HT1080 (cell line): ENCODE results near the gene PCNT. TPM values are rescaled to one million over a fixed set of nuclear protein-coding genes. Genes with fewer than 3 reads are reported as not detected.
"Not testable (repeated sequence)": the region's sequence is repeated elsewhere in the genome, so short reads cannot be mapped to it uniquely, and the experiment has no call there.

Source experiments
- DNase-seq: peaks from one replicate; pipeline ENCODE4 v3.0.0-alpha.2; 2015; ENCODE audit warnings: low read depth
- total RNA-seq: library from RNA; depleted of rRNA; stranded (reverse); fragments of >200 nt; shearing (Covaris generic); gene quantifications from 2 replicates; pipeline ENCODE4 v1.2.3, GENCODE V29; 2014

Gene PCNT
- total RNA-seq, 1 experiment from 2014 or later: 30.1 TPM

GRCh38 chr21:46357335-46357604 lies 33.3 kb downstream of the PCNT start:
- no peak for DNase-seq

GRCh38 chr21:46357684-46358425 lies 33.9 kb downstream of the PCNT start:
- no peak for DNase-seq

- no peak for DNase-seq
Measured at GRCh38 chr21:46361176-46361575, 37.2 kb downstream of the PCNT start.

- DNase-seq: no peak
Measured at GRCh38 chr21:46361935-46362334, 38.0 kb downstream of the PCNT start.

- DNase-seq: no peak
Measured at GRCh38 chr21:46362946-46363345, 39.0 kb downstream of the PCNT start.

- DNase-seq: no peak
Measured at GRCh38 chr21:46363698-46364097, 39.7 kb downstream of the PCNT start.

GRCh38 chr21:46366091-46366490 lies 42.1 kb downstream of the PCNT start:
- no peak for DNase-seq

GRCh38 chr21:46366561-46366960 lies 42.6 kb downstream of the PCNT start:
- DNase-seq: no peak

GRCh38 chr21:46366966-46367365 lies 43.0 kb downstream of the PCNT start:
- no peak for DNase-seq

GRCh38 chr21:46368533-46369285 lies 44.8 kb downstream of the PCNT start:
- DNase-seq: no peak

- no peak for DNase-seq
Measured at GRCh38 chr21:46369520-46370235, 45.7 kb downstream of the PCNT start.

GRCh38 chr21:46371204-46372013 lies 47.5 kb downstream of the PCNT start:
- DNase-seq: no peak

- no peak for DNase-seq
Measured at GRCh38 chr21:46372014-46372485, 48.1 kb downstream of the PCNT start.

GRCh38 chr21:46372947-46373346 lies 49.0 kb downstream of the PCNT start:
- DNase-seq: not testable (repeated sequence)

- no peak for DNase-seq
Measured at GRCh38 chr21:46374761-46375389, 50.9 kb downstream of the PCNT start.

- no peak for DNase-seq
Measured at GRCh38 chr21:46375560-46376230, 51.7 kb downstream of the PCNT start.

- DNase-seq: no peak
Measured at GRCh38 chr21:46376231-46376628, 52.3 kb downstream of the PCNT start.

- no peak for DNase-seq
Measured at GRCh38 chr21:46376856-46377453, 53.0 kb downstream of the PCNT start.

- DNase-seq: no peak
Measured at GRCh38 chr21:46377789-46378188, 53.8 kb downstream of the PCNT start.

- no peak for DNase-seq
Measured at GRCh38 chr21:46379105-46379504, 55.1 kb downstream of the PCNT start.
